ENCODE measurements around the gene LPP.
"Not testable (repeated sequence)": the region's sequence is repeated elsewhere in the genome, so short reads cannot be mapped to it uniquely, and the experiment has no call there.

The LPP gene

DNA sequence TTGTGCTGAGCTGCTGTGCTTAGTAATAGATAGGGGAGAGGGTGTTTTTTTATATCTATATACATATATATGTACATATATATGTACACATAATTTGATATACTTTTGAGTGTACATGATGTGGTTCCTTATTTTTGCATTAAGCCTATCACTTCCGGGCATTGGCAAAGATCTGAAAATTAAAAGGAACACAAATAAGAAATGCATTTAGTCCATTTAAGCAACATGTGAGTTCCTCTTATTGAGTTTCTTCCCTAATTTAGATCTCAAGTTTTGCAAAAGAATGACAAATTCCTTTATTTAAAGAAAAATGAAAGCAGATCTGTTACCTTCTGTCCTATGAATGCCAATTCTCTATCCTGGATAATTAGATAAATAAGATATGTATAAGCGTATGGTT, 435.1 kb downstream of the LPP start:
- DNase-seq (ENCODE audit: low spot score): no peak

DNA sequence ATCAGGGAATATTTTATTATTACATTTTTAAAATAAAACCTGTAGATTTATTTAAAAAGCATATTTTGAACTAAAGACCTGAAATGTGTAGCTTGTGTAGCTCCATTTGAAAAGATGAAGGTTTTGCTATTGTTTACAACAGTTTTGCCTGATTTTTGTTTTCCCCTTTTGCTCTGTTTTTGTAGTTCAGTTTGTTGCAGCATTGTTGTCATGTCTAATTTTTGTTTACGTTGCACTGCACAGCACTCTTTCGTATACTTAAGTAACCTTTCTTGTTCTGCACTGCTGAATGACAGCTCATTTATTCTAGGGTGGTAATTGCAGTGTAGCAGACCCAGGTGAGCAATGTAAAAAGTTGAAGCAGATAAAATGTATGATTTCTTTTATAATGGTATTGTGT, 435.8 kb downstream of the LPP start:
- DNase-seq (ENCODE audit: low spot score): no peak

DNA sequence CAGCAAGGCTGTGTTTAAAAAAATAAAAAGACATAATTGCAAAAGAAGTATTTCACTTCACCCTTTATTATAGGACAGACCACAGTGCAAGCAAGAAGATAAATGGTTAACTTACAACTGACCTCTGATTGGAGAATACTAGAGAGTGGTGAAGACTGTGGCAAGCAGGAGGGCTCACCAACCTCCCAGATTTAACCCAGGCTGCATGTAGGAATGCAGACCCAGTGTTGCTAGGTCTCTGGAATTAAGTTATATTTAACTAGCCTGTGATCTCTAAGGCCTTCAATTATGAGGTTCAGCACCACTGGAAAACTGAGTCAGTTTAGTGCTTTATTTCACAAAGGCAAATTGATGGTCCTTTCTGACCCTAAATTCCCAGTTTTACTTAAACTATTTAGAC, 436.6 kb downstream of the LPP start:
- DNase-seq (ENCODE audit: low spot score): no peak

DNA sequence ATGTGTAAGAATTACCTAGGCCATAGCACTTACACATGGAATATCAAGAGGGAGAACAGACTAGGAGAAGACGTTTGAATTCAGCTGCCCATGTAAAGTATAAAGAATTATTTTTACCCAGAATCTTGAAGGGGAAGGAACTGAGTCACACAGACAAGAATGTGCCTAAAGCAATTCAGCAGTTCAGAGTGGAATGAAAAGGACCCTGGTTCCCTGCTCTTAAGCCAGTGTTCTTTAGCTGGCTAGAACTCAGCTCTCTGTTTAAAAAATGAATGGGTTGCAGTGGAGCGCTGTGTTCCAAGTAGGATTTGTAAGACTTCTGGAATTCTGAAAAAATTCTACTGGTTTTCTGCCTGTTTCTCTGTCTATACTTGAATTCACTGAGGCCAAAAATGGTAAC, 440.2 kb downstream of the LPP start:
- peak; percentile 19 for DNase-seq (ENCODE audit: low spot score)

DNA sequence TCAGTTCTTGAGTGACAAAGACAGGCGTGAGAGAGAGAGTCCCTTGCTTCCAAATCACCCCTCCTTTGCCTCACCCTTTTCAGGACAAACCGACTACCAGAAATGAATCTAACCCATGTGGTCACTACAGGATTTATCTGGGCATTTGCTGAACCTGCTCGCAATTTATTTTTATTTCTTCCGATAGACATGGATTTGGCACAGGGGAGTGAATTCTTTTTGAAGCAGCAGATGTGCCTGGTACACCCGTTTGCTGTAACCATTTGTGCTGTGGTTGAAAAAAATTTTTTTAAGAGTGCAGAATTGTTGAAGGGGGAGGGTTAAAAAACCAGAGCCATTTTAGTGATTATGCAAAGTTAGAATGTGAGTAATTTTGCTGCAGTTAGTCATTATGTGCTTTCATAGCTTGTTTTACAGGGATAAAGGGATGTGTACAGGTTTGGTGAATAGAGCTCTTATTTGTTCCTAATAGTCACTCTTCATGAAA, 442.0 kb downstream of the LPP start:
- no peak for DNase-seq (ENCODE audit: low spot score)

DNA sequence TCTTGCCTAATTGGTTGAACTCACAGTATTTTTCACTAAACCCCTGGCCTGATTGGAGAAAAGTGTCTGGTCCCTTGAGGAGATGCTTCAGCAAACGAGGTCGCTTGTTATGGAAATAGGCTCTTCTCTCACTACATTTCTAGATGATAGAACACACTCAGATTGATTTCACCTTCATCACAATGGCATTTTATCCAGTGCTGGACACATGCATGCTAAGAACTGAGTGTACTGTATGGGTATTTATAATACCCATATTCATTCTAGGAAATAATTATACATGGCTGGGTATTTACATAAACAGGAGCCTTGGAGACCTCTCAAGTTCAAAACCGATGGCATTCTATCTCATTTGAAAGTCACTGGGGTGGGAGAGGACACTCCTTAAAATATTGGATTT, 444.9 kb downstream of the LPP start:
- no peak for DNase-seq (ENCODE audit: low spot score)

DNA sequence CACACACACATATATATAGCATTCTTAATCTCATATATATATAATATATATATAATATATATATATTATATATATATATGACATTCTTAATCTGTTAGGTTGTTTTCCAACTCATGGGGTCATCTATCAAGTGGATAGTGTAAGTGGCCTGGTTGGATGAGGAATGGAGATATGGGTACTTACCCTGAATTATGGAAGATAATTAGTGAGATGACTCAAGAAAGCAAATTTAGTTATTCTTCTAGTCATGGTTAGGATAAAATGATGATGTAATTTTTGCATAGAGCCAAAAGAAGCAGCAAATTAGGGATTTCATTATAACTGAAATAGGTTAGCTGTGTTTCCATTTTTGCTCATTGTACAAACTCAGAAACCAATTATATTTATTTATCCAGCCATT, 448.2 kb downstream of the LPP start:
- no peak for DNase-seq (ENCODE audit: low spot score)

DNA sequence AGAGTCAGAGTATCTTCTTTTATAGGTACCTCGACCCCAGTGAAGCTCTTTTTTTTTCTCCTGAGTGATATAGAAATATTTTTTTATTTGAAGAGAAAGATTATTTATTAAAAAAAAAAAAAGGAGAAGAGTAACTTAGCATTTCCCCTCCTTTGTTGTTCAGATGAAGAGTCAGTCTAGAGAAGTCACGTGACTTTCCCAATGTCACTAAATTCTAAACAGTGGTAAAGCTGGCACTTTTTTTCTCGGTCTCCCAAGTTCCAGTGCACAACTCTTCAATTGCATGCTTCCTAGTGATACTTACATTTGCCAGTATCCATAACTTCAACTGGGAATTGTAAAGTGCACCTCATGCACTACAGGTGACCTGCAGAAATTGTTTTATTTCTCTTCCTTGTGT, 448.7 kb downstream of the LPP start:
- DNase-seq (ENCODE audit: low spot score): no peak

DNA sequence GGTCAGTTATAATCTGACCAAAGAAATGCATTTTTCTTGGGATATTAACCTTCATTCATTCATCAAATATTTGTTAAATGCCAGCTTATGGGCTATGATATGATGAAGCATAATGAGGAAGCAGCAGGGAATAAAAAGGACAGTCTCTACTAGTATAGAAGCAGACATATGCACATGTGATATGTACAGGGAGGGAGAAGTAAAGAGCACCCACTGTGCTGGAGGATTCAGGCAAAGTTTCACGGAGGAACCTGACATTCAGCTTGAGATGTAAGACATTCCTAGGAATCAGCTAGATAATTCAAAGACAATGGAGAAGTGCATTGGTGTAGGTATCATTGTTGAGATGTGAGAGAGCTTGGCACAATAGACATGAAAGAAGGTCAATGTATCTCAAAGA, 450.7 kb downstream of the LPP start:
- DNase-seq (ENCODE audit: low spot score): no peak

DNA sequence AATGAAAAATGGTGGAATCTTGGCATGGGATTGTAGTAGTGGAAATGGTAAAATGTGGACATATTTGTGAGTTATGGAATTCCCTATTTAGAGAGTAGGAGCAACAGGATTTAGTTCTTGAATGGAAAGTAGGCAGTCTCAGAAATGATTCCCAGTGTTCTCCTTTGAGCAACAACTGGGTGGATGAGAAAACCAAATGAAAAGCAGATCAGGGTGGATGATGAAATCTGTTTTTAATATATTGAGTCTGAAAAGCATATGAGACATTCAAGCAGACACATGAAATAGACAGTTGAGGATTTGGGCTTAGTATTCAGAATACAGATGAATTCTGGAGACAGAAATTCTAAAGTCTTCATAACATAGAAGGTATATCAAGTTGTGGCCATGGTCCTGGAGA, 451.3 kb downstream of the LPP start:
- no peak for DNase-seq (ENCODE audit: low spot score)

DNA sequence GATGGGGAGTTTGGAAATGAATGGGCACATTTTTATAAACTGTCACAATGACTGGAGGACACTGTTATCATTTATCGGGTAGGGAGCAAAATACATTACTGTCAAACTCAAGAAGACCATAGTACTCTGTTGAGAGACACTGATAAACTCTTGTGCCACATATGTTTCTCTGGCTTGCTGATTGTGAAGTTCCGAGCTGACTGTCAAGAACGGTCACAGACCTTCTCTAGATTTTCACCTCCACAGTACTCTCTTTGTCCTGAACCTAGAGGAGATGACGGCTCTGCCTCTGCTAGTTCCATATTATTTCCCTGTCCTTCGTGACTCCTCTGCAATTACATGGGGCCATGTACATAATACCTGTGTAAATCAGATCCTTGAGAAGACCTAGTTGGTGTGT, 451.9 kb downstream of the LPP start:
- DNase-seq (ENCODE audit: low spot score): no peak

DNA sequence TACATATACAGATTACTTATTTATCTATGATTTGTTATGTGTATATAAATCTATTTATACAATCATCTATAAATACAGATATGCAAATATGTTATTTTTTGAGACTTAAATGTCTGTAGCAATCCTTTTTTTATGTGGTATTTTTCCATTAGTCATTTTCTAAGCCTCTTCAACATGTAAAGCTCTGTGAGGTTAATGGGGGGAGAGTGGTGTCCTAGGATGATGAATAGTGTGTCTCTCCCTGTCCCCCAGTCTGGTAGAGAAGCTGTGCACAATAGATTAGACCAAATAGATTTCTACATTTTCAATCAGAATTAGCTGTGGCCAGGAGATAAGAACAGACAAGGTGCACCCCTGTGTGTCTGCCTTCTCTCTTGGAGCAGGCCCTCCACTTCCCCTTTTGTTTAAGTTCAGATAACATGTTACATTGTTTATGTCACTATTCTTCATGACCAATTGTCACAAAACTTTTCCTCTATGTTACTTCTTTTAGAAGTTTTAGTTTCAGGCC, 453.9 kb downstream of the LPP start:
- no peak for DNase-seq (ENCODE audit: low spot score)

DNA sequence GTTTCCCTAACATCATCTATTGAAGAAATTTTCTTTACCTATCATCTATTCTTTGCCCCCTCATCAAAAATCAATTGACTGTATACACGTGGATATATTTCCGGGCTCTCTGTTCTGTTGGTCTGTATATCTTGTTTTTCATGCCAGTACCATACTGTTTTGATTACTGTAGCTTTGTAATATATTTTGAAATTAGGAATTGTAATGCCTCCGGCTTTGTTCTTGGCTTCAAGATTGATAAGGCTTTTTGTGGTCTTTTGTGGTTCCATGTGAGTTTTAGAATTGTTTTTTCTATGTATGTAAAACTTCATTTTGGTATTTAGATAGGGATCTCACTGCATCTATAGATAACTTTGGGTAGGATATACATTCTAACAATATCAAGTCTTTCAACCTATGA, 454.4 kb downstream of the LPP start:
- DNase-seq (ENCODE audit: low spot score): no peak

DNA sequence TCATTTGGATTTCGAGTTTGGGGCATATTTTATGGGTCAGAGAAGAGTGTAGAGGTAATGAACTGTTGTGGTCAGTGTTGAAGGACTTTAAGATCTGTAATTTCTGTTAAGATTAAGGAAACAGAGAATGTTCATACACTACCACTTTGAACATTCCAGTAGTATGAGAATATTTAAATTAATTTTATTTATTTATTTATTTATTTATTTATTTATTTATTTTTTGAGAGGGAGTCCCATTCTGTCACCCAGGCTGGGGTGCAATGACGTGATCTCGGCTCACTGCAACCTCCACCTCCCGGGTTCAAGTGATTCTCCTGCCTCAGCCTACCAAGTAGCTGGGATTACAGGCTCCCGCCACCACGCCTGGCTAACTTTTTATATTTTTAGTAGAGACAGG, 459.8 kb downstream of the LPP start:
- not testable (repeated sequence) for DNase-seq (ENCODE audit: low spot score)

DNA sequence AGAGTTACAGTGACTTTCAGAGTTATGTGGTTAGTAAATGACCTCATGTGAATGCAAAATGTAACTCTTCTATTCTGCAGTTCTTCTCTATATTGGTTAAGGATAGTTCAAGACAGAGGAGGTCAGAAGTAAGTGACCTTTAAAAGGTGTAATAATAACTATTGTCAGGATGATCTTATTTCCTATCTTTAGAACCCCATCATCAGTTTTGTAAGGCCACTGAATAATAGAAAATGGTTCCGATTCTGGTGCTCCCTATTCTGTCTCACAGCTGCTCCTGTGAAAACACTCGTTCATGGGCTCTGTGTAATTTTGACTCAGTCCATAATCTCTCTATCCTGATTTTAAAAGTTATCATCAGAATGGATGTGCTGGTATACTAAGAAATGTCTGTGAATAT, 463.3 kb downstream of the LPP start:
- no peak for DNase-seq (ENCODE audit: low spot score)

DNA sequence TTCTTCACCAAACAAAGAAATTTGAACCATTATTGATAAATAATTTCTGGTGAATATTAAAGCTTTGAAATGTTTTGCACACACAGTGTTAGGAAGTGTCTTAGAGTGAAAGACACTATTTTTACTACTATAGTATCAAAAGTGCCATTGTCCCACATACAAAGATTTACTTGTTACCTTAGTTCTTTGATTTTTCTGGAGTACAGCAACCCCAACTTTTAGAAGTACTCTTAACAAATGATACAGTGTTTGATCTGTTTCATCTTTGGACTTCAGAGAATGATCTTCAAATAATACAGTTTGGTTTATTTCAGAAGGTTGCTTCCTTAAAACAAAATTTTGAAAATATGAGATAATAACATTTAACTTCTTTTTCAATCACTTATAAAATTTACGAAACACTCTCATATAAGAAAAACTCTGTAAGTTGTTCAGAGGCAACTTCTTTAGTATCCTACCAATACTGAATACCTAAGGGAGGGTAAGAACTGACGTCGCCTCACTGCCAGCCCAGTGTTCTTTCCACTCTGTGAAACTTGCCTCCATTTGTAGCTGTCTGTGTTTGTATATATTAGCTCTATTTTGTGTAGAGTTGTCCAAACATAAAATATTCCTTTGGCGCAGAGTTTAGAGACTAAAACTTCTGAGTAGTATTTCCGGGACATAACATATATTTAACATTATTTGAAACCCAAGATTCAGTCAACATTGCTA, 464.2 kb downstream of the LPP start:
- DNase-seq (ENCODE audit: low spot score): no peak

DNA sequence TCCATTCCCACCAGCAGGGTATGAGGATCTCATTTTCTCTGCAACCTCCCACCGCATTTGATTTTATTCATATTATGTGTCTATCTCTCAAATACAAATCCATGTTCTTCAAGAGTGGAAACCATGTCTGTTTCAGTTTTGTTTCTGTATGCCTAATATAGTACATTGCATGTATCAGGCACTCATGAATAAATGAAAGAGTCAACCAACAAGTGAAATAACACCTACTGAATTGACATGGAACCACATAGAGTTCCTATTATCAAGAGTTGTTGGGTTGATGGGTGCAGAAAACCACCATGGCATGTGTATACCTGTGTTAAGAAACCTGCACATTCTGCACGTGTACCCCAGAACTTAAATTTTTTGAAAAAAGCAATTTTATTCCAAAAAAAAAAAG, 466.8 kb downstream of the LPP start:
- DNase-seq (ENCODE audit: low spot score): no peak

DNA sequence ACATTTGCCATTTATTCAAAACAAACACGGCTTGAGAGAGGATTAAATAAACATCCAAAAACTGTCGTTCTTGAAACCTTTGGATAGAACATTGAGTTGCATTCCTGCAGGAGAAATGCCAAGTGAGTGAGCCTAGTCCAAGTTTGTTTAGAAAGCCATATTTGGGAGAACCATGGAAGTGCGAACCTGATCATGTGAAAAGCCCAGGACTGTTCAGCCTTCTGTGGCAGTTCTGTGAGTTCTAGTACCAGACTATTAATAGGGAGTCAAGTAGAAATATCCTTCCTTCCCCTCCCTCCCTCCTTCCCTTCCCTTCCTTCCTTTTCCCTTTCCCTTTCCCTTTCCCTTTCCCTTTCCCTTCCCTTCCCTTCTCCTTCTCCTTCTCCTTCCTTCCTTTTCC, 470.4 kb downstream of the LPP start:
- no peak for DNase-seq (ENCODE audit: low spot score)

DNA sequence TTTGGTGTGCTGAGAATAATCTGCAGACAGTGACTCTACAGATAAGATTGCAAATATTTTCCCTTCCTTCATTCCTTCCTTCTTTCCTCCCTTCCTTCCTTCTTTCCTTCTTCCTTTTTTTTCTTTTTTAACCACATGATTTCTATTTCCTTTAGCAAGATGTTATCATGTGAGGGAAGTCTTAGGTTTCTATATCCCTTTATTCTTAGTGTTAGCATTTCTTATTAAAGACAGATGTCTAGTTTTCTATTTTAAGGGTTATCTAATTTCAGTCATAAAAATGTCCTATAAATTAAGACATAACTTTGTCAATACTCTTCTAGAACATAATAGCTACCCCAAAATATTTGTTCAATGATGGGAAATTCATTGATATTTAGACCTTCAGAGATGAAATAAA, 470.9 kb downstream of the LPP start:
- no peak for DNase-seq (ENCODE audit: low spot score)

DNA sequence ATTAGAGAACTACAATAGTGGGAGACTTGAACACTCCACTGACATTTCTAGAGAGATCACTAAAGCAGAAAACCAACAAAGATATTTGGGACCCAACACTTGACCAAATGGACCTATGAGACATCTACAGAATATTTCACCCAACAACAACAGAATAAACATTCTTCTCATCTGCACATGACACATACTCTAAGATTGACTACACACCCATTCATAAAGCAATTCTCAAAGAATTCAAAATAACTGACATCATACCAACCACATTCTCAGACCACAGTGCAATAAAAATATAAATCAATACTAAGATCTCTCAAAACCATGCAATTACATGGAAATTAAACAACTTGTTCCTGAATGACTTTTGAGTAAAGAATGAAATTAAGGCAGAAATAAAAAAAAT, 473.7 kb downstream of the LPP start:
- no peak for DNase-seq (ENCODE audit: low spot score)

DNA sequence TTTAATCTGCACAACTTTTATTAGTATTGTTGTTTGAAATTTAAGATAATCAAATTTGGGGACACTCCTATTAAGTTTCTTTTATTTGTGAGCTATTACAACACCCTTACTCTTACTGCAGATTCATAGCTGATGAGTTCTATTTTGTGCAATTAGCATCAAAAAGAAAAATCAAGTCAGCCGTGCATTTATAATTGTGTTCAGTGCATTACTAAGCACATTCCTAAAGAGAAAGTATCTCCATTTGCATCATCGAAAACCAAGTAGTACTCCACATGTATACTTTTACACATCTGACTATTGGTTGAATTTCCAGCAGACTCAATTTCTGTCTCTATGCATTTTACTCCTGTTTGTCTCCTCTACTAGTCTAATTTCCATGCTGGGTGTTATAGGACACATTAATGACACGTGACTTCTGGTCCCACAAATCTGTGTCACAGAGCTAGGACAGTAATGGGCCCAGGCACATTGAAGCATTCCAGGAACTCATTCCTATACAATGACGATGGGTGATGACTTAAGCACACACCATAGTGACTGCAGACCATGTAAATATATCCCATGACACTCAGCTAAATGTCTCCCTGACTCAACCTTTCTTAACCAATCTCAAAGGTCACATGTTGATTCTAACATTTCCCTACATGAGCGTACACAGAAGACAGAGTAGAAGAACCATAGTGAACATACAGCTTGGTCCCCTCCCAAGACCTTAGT, 477.5 kb downstream of the LPP start:
- peak; percentile 38 for DNase-seq (ENCODE audit: low spot score)

DNA sequence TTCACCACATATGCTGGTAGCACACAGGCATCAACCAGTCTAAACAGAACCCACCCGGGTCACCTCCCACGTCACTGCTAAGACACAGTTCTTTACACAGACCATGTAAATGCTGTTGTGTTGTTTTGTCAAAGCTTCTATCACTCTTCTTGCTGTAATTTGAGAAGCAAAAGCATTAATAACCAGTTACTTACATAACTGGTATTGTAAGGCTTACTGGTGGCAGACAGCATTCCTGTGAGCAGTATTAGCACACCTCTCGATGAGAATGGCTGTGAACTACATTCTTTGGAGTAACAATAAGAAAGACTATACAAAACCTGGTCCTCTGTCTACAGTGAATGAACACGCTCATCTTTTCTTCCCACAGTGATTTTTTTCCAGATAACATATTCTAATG, 479.2 kb downstream of the LPP start:
- no peak for DNase-seq (ENCODE audit: low spot score)

DNA sequence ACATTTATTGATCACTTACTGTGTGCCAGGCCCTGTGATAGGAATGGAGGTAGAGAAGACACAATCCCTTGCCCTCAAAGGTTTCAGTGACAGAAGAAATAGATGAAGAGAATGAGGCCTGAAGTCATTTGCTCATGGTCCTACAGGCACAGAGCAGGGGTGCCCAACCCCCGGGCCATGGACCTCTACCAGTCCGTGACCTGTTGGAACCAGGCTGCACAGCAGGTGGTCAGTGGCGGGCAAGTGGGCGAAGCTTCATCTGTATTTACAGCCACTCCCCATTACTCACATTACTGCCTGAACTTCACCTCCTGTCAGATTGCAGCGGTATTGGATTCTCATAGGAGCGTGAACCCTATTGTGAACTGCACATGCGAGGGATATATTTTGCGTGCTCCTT, 480.3 kb downstream of the LPP start:
- DNase-seq (ENCODE audit: low spot score): no peak

All from hepatic stellate cell (primary cell).